Bladder microvascular endothelial cell (primary cell): Measurements from ENCODE around the gene AP5Z1. TPM values are rescaled to one million over a fixed set of nuclear protein-coding genes. Genes with fewer than 3 reads are reported as not detected.

Source experiments
- total RNA-seq: library from RNA; depleted of rRNA; stranded (reverse); fragments of >200 nt; gene quantifications from 2 replicates; pipeline ENCODE4 v1.2.3, GENCODE V29; 2014

AP5Z1 gene
- 18.1 and 27.9 TPM in 2 replicates for total RNA-seq

GRCh38 chr7:4775250-4775847 is at the start of gene AP5Z1:
AP5Z1 (plus strand) TSS chr7:4775623; CDS start chr7:4775716, 93 bp downstream.

Other genes starting within 250 kb of the AP5Z1 start
- 22.7 and 36.6 TPM in 2 replicates for gene FOXK1, start 93.3 kb upstream of the AP5Z1 start, total RNA-seq
- gene PAPOLB, start 86.4 kb downstream of the AP5Z1 start, total RNA-seq: 0.31 TPM in 1 of 2 replicates, not detected in the other
- gene RADIL, start 108.1 kb downstream of the AP5Z1 start, total RNA-seq: 0.65 and 1.3 TPM in 2 replicates
- gene MMD2, start 183.6 kb downstream of the AP5Z1 start, total RNA-seq: not detected in 2 replicates